Mesenchymal stem cell (in vitro differentiated cells and primary cell): Measurements from ENCODE around the gene ITGB8.
A peak's percentile ranks its signal among the peaks of the same experiment; 100 is the strongest.

Experiments used
- DNase-seq: peaks from one replicate; pipeline ENCODE4 v3.0.0-alpha.2; 2013
- H2AFZ ChIP-seq: one replicate; pipeline ENCODE4 v1.6.1; 2013; ENCODE audit warnings: low read depth, mild to moderate bottlenecking, control low read depth, inconsistent platforms, low read length, moderate library complexity
- H2AK5ac ChIP-seq: 2 replicates; pipeline ENCODE4 v1.6.1; 2013; ENCODE audit warnings: low read length, moderate library complexity, mild to moderate bottlenecking, inconsistent platforms; ENCODE audit not compliant: severe bottlenecking
- H2BK120ac ChIP-seq: one replicate; pipeline ENCODE4 v1.6.1; 2013; ENCODE audit warnings: low read depth, mild to moderate bottlenecking, inconsistent platforms, low read length, moderate library complexity
- H2BK12ac ChIP-seq, 2 experiments: one replicate each; pipeline ENCODE4 v1.6.1; 2013; ENCODE audit warnings: inconsistent platforms in 2 of 2, low read length in 2 of 2, mild to moderate bottlenecking in 2 of 2, moderate library complexity in 2 of 2, control low read depth in 1 of 2
- H2BK15ac ChIP-seq: one replicate; pipeline ENCODE4 v1.6.1; 2013; ENCODE audit warnings: mild to moderate bottlenecking, low read depth, inconsistent platforms; ENCODE audit not compliant: poor library complexity, severe bottlenecking
- H2BK5ac ChIP-seq: 2 replicates; pipeline ENCODE4 v1.6.1; 2013; ENCODE audit warnings: low read depth, mild to moderate bottlenecking, low read length, control low read depth, inconsistent platforms; ENCODE audit not compliant: poor library complexity, severe bottlenecking
- H3K14ac ChIP-seq, 2 experiments: one replicate each; pipeline ENCODE4 v1.6.1; 2013; ENCODE audit warnings: inconsistent platforms in 2 of 2, low read length in 2 of 2, control low read depth in 1 of 2, mild to moderate bottlenecking in 1 of 2, moderate library complexity in 1 of 2
- H3K18ac ChIP-seq, 2 experiments: one replicate each; pipeline ENCODE4 v1.6.1; 2013; ENCODE audit warnings: inconsistent platforms in 2 of 2, low read length in 2 of 2, control low read depth in 1 of 2, low read depth in 1 of 2, mild to moderate bottlenecking in 1 of 2
- H3K23ac ChIP-seq, 2 experiments: one replicate each; pipeline ENCODE4 v1.6.1; 2013; ENCODE audit warnings: inconsistent platforms in 2 of 2, low read length in 2 of 2, mild to moderate bottlenecking in 2 of 2, moderate library complexity in 2 of 2, control low read depth in 1 of 2
- H3K27ac ChIP-seq: 2 replicates; pipeline ENCODE4 v1.5.1; 2013; ENCODE audit warnings: mild to moderate bottlenecking, moderate library complexity, low read length, control low read depth, inconsistent platforms; ENCODE audit not compliant: poor library complexity, severe bottlenecking
- H3K27me3 ChIP-seq, 2 experiments: 2 replicates each; pipeline versions ENCODE4 v1.6.1 to v1.7.0; 2013; ENCODE audit warnings: low read length in 2 of 2, mild to moderate bottlenecking in 2 of 2, moderate library complexity in 2 of 2, control low read depth in 1 of 2, inconsistent platforms in 1 of 2; ENCODE audit not compliant: control insufficient read depth in 1 of 2, insufficient read depth in 1 of 2
- H3K36me3 ChIP-seq, 2 experiments: 2 replicates each; pipeline versions ENCODE4 v1.6.1 to v1.7.0; 2013; ENCODE audit warnings: low read length in 2 of 2, control low read depth in 1 of 2, inconsistent platforms in 1 of 2, low read depth in 1 of 2, mild to moderate bottlenecking in 1 of 2; ENCODE audit not compliant: insufficient read depth in 2 of 2, control insufficient read depth in 1 of 2
- H3K4ac ChIP-seq, 2 experiments: one replicate each; pipeline ENCODE4 v1.6.1; 2013; ENCODE audit warnings: inconsistent platforms in 2 of 2, low read length in 2 of 2, mild to moderate bottlenecking in 2 of 2, moderate library complexity in 2 of 2, control low read depth in 1 of 2, low read depth in 1 of 2
- H3K4me1 ChIP-seq: 2 replicates; pipeline ENCODE4 v1.6.1; 2013; ENCODE audit warnings: low read depth, low read length, control low read depth; ENCODE audit not compliant: control insufficient read depth, insufficient read depth
- H3K4me2 ChIP-seq: 2 replicates; pipeline ENCODE4 v1.6.1; 2013; ENCODE audit warnings: low read length, mild to moderate bottlenecking, inconsistent platforms; ENCODE audit not compliant: poor library complexity, severe bottlenecking
- H3K4me3 ChIP-seq, 2 experiments: 2 replicates each; pipeline versions ENCODE4 v1.5.1 to v1.7.0; 2013; ENCODE audit warnings: low read length in 2 of 2, mild to moderate bottlenecking in 2 of 2, control low read depth in 1 of 2, low read depth in 1 of 2; ENCODE audit not compliant: insufficient read depth in 1 of 2
- H3K79me1 ChIP-seq: replicated peaks from 2 replicates; pipeline ENCODE4 v1.6.1; 2013; ENCODE audit warnings: mild to moderate bottlenecking, control low read depth, low read length, inconsistent platforms; ENCODE audit not compliant: poor library complexity, severe bottlenecking
- H3K9ac ChIP-seq: 2 replicates; pipeline ENCODE4 v1.7.0; 2013; ENCODE audit warnings: mild to moderate bottlenecking, low read length, moderate library complexity
- H3K9me3 ChIP-seq: 2 replicates; pipeline ENCODE4 v1.7.0; 2013; ENCODE audit warnings: mild to moderate bottlenecking, low read length; ENCODE audit not compliant: control insufficient read depth
- H4K8ac ChIP-seq: one replicate; pipeline ENCODE4 v1.6.1; 2013; ENCODE audit warnings: inconsistent platforms, mild to moderate bottlenecking, low read length, moderate library complexity
- H4K91ac ChIP-seq: one replicate; pipeline ENCODE4 v1.6.1; 2013; ENCODE audit warnings: mild to moderate bottlenecking, low read length, inconsistent platforms
- WGBS: methylation state at CpG from one replicate; pipeline ENCODE4 v1.1.7; 2013; ENCODE audit warnings: mixed read lengths; 5-methylcytosine and 5-hydroxymethylcytosine counted together

ITGB8 gene

DNA sequence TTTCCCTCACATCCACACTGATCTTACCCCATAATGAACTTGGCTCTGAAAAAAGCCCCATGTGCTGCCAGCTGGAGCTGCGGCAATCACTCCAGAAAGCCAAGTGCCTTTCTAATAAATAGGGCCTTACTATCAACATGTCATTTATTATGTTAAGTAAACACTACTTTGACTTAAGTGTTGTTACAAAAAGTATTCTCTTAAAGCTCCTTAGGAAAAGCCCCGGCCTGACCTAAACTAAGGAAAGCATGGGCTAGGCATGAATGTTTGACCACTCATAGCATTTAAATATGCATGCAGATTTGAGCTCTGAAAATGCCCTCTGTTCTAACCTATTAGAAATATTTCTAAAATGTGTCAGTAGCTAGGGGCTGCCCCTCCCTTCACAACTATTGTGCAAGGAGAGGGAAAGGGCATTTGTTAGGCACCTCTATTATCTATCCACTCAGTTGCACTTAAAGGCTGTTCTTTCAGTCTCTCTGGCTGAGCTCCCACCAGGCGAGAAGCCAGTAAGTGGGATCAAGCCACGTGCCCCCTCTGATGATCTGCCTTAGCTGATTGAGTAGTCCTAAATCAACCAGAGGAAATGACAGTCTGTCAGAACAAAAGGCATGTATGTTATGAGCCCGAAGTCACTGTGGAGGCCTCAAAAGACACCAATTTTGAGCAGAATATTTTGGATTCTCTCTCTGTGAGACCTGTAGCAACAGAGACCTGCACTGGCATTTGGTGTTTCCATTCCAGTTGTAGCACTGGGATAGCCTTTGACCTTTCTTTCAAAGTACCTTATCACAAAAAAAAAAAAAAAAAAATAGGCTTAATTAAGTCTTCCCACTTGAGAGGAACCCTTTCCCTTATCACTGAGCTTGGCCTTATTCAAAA, 77.1 kb downstream of the ITGB8 start:
- peak; percentile 55 for DNase-seq
- H3K14ac ChIP-seq = no peak overlapping the region
- no peak overlapping the region for H2BK12ac ChIP-seq
- no peak overlapping the region for H3K23ac ChIP-seq
- H2AK5ac ChIP-seq = no peak overlapping the region
- H3K4ac ChIP-seq = no peak overlapping the region
- H4K8ac ChIP-seq = no peak overlapping the region
- WGBS = 36% methylated on average over 3 of the region's 5 CpGs
- no peak overlapping the region for H2BK5ac ChIP-seq
- no peaks in the 10 kb centered on the region for H3K27me3 ChIP-seq
- no peak overlapping the region for H3K4me3 ChIP-seq
- H2BK15ac ChIP-seq = no peak overlapping the region
- H3K9ac ChIP-seq = peak overlapping the region; percentile 14
- peaks cover 12 to 46% of the 10 kb centered on the region in 2 experiments for H3K36me3 ChIP-seq
- H3K27ac ChIP-seq = no peak overlapping the region
- H2BK120ac ChIP-seq = no peak overlapping the region
- H3K4me1 ChIP-seq = peaks cover 2% of the 10 kb centered on the region
- H4K91ac ChIP-seq = no peak overlapping the region
- peaks cover 6% of the 10 kb centered on the region for H3K79me1 ChIP-seq
- no peak overlapping the region for H3K4me2 ChIP-seq
- no peaks in the 10 kb centered on the region for H3K9me3 ChIP-seq
- no peak overlapping the region for H2AFZ ChIP-seq
- H3K18ac ChIP-seq = no peak overlapping the region

DNA sequence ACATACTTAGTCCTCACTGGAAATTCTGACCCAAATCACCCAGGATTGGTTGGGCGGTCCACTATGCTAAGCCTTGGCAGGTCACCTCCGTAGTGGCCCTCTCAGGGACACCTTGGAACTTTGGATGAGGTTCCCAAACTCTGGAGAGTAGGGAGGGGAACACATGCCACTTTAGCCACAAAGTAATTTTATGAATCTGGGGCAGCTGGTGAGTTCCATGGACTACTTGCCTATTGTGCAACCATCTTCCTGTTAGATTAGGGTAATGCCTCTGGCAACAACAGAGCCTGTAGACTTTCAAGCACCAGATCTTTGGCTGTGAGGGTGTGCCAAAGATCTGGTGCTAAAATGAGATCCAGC, 77.7 kb downstream of the ITGB8 start:
- Histone ChIP-seq H3K4me3 (no peak overlapping the region), H3K9me3 (no peaks in the 10 kb centered on the region), H3K23ac (no peak overlapping the region), H3K36me3 (peaks cover 12 to 46% of the 10 kb centered on the region in 2 experiments), H2BK120ac (no peak overlapping the region), H4K91ac (no peak overlapping the region), H3K9ac (no peak overlapping the region), H2AFZ (no peak overlapping the region), H3K4me2 (no peak overlapping the region), H3K79me1 (peaks cover 6% of the 10 kb centered on the region), H3K4me1 (peaks cover 2% of the 10 kb centered on the region), H2BK12ac (no peak overlapping the region), H3K27ac (no peak overlapping the region), H3K4ac (no peak overlapping the region), H3K27me3 (no peaks in the 10 kb centered on the region), H3K18ac (no peak overlapping the region), H2BK5ac (no peak overlapping the region), H4K8ac (no peak overlapping the region), H3K14ac (no peak overlapping the region), H2AK5ac (no peak overlapping the region), H2BK15ac (no peak overlapping the region)
- peak; percentile 28 for DNase-seq
- 96% methylated on average over 2 of the region's 2 CpGs for WGBS

DNA sequence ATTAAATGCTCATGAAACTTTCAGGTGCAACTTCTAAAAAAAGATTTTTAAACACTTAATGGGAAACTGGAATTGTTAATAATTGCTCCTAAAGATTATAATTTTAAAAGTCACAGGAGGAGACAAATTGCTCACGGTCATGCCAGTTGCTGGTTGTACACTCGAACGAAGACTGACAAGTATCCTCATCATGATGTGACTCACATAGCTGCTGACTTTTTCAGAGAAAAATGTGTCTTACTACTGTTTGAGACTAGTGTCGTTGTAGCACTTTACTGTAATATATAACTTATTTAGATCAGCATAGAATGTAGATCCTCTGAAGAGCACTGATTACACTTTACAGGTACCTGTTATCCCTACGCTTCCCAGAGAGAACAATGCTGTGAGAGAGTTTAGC, 79.3 kb downstream of the ITGB8 start:
- no peak overlapping the region for H2AK5ac ChIP-seq
- peaks cover 1% of the 10 kb centered on the region for H3K79me1 ChIP-seq
- no peak overlapping the region for H3K4me3 ChIP-seq
- no peaks in the 10 kb centered on the region for H3K4me1 ChIP-seq
- H2AFZ ChIP-seq = no peak overlapping the region
- no peaks in the 10 kb centered on the region for H3K9me3 ChIP-seq
- H3K18ac ChIP-seq = no peak overlapping the region
- no peak overlapping the region for H3K27ac ChIP-seq
- no peak overlapping the region for H2BK5ac ChIP-seq
- H3K36me3 ChIP-seq = peaks cover 5 to 38% of the 10 kb centered on the region in 2 experiments
- H3K23ac ChIP-seq = no peak overlapping the region
- H2BK15ac ChIP-seq = no peak overlapping the region
- H3K9ac ChIP-seq = no peak overlapping the region
- no peak for DNase-seq
- H4K8ac ChIP-seq = no peak overlapping the region
- no peak overlapping the region for H3K14ac ChIP-seq
- no peak overlapping the region for H3K4me2 ChIP-seq
- H3K4ac ChIP-seq = no peak overlapping the region
- 92% methylated on average over 4 of the region's 5 CpGs for WGBS
- no peak overlapping the region for H2BK120ac ChIP-seq
- H3K27me3 ChIP-seq = no peaks in the 10 kb centered on the region
- H4K91ac ChIP-seq = no peak overlapping the region
- no peak overlapping the region for H2BK12ac ChIP-seq

DNA sequence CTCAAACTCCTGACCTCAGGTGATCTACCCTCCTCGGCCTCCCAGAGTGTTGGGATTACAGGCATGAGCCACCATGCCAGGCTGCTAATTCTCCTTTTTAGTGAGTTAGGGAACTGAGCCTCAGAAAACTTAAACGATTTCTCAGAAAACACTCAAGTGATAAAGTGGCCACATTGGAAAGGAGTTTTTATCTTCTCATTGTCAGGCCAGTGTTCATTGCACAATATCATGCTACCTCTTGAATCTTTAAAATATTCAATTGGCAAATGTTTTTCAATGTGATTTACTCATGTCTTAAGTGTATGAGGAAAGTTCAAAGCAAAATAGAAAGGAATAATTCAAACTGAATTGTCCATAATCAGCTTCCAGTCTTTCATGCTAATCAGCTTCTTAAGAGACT, 80.7 kb downstream of the ITGB8 start:
- Histone ChIP-seq H2BK5ac (no peak overlapping the region), H3K79me1 (peaks cover 1% of the 10 kb centered on the region), H2AK5ac (no peak overlapping the region), H2BK15ac (no peak overlapping the region), H3K14ac (no peak overlapping the region), H3K4ac (no peak overlapping the region), H3K4me1 (no peaks in the 10 kb centered on the region), H4K91ac (no peak overlapping the region), H2BK12ac (no peak overlapping the region), H2BK120ac (no peak overlapping the region), H3K23ac (no peak overlapping the region), H3K4me3 (no peak overlapping the region), H4K8ac (no peak overlapping the region), H3K27me3 (no peaks in the 10 kb centered on the region), H3K36me3 (peaks cover 2 to 34% of the 10 kb centered on the region in 2 experiments), H3K9me3 (no peaks in the 10 kb centered on the region), H2AFZ (no peak overlapping the region), H3K27ac (no peak overlapping the region), H3K4me2 (no peak overlapping the region), H3K18ac (no peak overlapping the region), H3K9ac (no peak overlapping the region)
- 100% methylated on average over 1 of the region's 2 CpGs for WGBS
- DNase-seq = no peak
